NK-92 (cell line): ENCODE data around the gene LACTB.

Experiments
- DNase-seq: peaks from one replicate; lab custom pipeline; 2025; ENCODE audit not compliant: unreplicated experiment; lab: John Stamatoyannopoulos, UW

The LACTB gene

DNA sequence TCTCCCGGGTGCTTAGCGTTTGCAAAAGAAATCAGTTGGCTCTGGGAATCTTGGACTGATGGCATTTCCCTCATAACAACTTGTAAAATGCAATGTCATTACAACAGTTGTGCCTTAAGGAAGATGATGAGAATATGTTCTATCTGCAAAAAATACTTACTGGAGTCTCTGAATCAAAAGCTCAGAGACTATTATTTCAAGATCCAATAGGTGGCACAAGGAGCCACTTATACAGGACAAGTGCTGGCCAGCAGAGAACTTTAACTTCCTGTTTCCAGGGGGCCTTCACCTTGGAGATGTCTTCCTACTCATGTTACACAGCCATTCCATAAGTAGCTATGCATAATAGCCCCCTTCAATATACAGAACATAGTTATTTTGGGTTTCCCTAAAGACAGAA, 44.6 kb downstream of the LACTB start:
- no peak for DNase-seq

DNA sequence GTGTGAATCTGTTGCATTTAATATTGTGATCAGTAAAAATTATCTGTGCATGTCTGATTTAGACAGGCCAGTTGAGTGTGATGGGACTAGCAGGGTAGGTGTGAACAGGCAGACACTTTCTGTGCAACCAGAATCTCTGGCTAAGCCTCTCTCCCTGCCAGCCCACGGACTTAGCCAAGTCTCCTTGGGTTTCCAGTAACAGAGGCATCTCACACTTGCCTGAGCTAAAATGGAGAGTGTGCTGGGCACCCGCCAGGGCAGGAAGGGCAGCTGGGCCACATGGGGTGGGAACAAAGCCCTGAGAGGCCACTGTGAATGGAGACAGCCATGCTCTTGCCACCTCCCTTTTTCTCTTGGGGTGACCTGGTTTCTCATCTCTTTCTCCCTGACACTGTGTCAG, 48.1 kb downstream of the LACTB start:
- DNase-seq = no peak

DNA sequence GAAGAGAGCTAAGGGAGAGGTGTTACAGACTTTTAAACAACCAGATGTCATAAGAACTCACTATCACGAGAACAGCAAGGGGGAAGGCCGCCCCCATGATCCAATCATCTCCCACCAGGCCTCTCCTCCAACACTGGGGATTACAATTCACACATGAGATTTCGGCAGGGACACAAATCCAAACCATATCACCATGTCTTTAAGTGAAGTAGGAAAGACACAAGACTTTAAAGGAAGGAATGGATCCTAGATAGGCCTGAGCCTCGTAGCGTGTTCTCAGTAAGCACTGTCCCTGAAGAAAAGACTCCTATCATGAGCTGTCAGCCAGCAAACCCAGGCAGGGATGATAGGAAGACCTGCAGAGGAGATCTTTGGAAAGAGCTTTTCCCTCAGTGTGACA, 50.7 kb downstream of the LACTB start:
- DNase-seq = no peak

DNA sequence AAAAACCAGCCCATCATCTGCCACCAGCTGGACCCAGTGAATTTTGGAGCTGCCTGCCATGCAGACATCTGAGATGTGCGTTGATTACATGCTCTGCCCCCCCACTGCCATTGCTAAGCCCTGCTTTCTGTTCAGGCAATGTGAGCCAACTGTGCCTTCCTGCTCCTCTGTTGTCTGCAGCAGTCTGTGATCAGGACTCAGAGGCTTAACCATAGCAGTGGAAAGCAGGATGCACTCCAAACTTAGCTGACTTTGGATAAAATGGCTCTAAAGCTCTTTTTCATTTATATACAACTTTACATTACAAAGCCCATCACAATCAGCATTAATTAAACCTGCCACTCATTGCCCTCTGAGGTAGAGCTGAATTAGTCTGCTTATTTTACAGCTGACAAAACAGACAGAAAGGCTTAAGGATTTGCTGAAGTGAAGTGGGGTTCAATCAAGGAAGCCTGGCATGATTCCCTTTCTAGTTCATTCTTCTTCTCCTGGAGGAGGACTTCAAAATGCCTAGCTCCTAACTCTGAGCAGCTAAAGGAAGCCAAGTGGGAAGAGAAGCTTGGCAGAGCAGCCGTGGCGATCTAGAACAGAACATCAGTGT, 51.3 kb downstream of the LACTB start:
- DNase-seq = no peak

DNA sequence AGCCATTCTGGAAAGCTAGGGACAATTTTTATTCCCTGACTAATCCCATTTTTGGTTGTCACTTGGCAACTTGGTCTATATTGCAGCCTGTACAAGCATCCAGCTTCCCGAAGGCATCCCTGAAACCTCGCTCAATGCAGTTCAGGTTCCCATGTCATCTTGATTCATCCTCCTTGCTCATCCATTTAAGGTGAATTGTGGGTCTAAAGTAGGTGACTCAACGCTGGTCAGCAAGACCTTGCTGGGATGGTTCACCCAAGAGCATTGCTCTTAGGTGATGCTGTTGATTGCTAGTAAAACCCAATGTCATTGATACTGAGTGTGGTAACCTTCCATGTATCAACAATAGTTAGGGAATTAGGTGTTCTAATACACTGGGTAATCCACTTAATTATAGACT, 54.6 kb downstream of the LACTB start:
- DNase-seq = no peak

DNA sequence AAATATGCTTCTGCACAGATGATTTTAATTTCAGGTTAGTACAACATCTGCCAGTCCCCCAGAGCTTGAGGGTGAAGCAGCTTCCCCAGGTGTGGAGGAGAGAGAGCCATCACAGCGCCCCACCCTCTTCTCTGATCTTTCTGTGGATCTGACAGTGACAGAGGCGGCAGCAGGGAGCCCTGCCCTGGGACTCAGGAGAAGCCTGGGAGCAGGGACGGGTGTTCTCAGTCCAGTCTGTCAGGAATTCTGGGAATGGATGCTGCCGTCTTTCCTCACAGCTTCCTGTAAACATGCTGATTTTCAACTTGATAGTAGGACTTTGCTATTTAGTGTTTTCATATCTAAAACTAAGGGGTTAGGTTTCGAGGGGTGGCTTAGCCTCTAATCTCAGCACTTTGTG, 56.4 kb downstream of the LACTB start:
- DNase-seq = no peak

DNA sequence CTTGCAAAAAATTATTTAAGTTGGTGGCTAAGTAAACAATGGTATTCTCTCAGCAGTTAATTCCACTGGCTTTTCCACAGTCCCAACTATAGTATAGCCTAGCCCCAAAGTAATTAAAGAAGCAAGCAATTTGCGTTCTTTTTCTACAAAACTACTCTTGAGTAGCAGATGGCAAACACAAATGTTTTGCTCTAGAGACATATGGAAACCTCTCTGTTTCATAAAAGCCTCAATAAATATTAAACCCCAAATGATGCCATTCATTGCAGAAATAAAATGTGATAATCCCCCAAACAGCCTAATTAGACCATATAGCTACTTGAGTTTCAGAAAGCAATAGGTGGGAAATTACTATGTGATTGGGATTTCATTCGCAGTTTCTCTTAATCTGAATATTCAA, 59.1 kb downstream of the LACTB start:
- DNase-seq = no peak

DNA sequence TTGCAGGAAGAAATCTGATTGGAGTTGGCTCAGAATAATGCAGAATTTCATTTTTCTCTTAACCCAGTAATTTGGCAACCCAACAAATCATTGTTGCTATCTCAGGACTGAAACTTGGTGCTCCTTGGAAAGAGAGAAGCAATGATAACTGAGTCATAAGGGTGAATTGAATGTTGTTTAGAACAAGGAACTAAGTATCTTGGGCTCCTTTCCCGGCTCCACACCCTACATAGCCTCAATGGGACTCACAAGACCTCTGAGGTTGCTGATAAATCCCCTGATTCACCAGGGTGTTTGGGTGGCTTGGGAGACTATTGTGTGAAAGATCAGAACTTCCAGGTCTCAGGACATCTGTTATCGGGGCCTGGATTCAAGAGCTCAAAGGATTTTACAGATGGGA, 60.0 kb downstream of the LACTB start:
- no peak for DNase-seq

DNA sequence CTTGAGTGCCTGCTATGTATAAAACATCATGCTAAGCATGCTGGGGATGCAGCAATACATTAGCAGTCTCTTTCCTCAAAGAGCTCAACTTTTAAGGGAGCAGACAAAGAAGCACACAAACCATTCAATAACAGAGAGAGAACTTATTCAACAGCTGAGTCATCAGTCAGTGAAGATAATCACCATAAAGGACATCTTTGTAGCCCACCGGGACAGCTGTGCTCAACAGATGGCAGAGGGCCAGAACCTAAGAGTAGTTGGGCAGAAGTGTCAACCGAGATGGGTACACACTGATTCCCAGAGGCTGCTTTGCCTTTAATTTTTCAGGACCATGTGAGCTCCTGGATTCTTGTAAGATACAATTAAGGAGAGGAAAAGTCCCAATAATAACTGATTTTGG, 63.5 kb downstream of the LACTB start:
- no peak for DNase-seq

DNA sequence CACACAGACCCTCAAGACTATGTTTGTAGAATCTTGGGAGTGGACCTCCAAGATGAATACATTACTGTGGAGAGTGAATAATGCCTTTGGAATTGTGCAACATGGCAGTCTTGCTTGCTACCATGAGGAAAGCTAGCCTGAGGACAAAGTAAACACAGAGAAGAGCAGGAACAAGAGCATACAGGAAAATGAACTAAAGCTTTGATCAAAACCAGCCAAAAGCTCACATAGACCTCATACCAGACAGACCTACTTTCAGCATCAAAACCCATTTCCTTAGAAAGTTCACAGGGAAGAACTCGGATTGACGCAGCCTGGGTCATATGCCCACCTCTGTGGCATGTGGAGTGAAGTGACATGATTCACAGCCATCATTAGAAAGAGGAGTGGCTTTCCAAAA, 64.4 kb downstream of the LACTB start:
- no peak for DNase-seq

DNA sequence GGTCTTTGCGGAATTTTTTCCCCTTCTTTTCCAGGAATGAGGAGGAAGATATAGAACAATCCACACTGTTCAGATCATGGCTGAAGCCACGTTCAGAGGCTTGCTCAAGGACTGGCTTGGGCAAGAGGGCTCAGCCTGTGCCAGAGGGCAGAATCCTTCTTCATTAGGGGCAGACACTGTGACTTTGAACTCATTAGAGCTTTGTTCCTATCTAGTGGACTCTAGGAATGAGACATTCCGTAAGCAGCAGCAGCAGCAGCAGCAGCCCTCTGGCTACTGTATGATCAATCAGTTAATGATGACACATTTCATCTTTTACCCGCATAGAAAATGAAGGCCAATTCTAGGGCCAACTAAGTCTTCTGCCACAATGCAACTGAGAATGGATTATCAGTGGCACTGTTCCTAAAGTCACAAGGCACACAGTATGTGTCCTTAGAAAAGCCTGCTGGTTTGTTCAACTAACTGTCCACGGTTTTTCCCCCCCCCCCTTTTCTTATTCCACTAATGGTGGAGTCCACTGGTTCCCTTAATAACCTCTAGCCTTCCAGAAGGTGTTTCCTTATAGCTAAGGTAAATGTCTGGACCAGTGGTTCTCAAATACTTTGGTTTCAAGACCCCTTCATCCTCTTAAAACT, 66.0 kb downstream of the LACTB start:
- no peak for DNase-seq

DNA sequence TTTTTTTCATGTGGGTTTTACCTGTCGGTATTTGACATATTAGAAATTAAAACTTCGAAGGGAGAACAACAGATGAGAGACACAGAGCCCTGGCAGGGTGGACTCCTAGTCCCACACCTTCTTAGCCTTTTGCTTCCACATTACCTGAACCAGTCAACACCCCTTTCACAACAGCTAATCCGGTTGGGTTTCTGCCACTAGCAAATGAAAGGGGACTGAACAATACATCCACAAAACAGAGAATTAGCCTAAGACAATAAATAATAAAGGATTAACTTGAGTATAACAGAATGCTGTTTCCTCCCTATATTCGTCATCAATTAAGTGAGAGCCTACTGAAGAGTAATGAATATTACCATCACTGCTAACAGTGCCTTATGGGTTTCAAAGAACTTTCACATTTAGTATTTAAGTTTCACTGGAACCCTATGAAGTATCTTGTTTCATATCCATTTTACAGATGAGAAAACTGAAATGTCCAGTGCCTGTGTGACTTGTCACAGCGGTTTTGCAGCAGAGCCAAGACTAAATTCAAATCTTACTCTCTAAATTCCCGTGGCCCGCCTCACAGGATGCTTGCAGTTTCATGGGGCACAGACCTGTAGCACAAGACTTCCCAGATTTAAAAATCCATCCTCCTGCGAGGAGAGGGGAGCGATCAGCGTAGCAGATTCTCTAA, 66.7 kb downstream of the LACTB start:
- DNase-seq = no peak

DNA sequence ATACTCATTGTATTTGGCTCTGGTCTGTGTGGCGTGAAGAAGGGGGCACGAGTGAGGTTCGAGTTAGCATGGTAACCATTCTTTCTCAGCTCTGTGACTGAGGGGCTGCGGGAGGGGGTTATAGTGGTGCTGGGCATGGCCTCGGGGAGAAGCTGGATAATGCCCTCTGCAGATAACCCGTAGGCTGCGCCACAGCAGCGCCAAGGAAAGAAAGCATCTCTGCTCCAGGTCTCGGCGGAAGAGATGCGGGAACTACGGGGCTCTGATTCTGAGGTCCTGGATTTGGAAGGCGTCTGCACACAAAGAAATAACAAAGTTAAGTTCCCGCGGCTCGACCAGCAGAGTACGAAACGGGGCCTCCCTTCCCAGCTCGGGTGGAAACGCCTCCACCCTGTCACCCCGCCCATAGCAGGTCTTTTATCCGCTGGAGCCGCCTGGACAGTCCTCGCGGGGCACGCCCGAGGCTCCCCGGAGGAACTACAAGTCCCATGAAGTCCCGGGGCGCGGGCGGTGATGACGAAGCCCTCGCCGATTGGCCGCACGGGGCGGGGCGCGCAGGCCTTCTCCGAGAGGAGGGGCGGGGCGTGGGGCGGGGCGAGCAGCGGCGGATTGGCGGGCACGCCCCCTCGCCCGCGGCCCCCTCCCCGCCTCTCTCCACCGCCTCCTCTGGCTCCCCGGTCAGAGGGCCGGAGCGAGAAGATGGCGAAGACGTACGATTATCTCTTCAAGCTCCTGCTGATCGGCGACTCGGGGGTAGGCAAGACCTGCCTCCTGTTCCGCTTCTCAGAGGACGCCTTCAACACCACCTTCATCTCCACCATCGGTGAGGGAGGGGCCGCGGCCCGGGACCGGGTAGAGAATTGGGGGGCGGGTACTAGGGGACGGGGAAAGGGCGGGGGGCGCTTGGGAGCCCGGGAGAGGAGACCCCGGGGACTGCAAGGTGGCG, 67.5 kb downstream of the LACTB start, which contains the start of gene RAB8B:
Gene RAB8B, plus strand, starts transcription at position 681 of the 946 bp plus-strand sequence. Its CDS starts 19 bp downstream, at position 700.
- DNase-seq = peak; percentile 83

DNA sequence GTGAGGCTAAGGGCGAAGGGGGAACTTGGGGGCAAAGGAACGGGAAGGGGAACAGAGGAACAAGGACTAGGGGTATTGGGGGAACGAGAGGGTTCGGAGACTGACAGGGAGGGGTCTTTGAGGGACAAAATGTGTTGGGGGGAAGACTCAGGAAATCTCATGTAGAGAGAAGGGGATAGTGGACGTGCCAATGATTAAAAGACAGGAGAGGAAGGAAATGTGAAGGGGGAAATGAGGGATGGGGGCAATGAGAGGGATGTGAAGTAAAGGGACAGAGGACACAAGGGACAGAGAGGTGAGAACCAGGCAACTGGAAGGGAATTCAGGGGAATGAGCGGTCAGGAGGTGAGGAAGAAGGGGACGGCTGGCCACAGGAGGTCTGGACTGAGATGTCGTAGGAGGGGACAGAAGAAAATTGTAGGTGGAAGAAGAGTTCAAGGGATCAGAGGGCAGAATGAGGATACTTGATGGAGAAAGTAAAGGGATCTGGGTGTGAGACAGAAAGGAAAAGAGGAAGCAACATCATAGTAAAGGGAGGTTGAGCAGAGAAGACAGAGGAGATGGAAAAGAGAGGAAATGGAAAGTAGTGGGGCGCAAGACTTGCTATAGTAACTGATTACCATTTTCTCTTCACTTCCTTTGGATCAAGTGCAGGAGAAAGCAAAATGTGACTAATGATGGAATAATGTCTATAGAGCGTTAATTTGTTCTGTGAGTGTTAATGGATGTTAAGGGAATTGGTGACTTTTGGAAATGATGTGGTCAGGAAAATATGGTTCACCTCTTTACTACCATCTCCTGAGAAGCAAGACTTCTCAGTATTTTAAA, 68.5 kb downstream of the LACTB start:
- no peak for DNase-seq

DNA sequence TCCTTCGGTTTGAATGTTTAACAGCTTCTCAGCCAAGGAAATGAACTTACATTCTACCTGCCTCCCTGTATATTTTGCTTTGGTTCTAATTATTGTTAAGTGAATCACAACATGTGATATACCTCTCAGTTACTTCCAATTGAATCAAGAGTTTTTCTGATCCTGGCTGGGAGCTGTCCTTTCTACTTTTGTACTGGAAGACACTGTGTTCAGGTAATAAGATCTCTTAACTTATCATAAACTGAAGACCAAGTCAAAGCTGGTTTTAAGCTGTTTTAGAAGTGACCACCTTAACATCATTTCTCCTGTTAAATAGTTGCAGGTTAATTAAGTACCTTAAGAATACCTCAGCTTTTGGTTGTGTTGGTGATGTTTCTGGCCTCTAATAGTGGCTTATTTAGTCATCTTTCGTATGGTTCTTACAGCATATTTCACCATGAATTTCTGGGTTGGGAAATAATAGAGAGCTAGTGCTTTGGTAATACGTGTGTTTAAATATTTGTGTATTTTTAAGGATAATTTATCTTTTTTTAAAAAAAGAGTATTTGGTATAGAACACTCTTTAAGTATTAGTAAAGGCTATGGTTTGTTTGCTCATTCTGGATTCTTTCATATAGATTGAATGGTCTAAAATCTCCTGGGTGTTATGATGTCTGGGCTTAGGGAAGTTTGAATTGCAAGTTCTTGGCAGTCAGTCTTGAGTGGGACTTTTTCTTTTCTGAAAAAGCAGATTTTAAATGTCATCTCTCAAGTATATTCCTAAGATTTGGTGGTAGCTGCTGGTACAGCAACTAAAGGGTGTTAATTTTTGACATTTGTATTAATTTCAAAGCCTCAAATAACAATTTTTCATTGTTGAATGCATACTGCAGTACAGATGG, 69.3 kb downstream of the LACTB start:
- DNase-seq = no peak
